HepG2 (cell line): ENCODE measurements around the gene SPAG4. TPM values are rescaled to one million over a fixed set of nuclear protein-coding genes. Genes with fewer than 3 reads are reported as not detected.

Experiments used
- HIVEP1 ChIP-seq: sonication (generic); formaldehyde crosslinking; IDR thresholded peaks from 2 replicates; pipeline ENCODE4 v1.4.0; 2020; ENCODE audit warnings: mild to moderate bottlenecking, missing genetic modification reagents
- MYC ChIP-seq: sonication (generic); formaldehyde crosslinking; IDR thresholded peaks from 2 replicates; pipeline ENCODE4 v1.9.0; 2021; ENCODE audit warnings: missing genetic modification reagents, borderline replicate concordance
- PHB2 ChIP-seq: fragments of 450-650 bp; IDR thresholded peaks from 2 replicates; pipeline ENCODE4 v1.6.1; 2018; ENCODE audit not compliant: partially characterized antibody
- RARA ChIP-seq: IDR thresholded peaks from 2 replicates; pipeline ENCODE4 v1.6.1; 2016; ENCODE audit warnings: missing genetic modification reagents, missing compliant biosample characterization
- RARG ChIP-seq: sonication (generic); formaldehyde crosslinking; IDR thresholded peaks from 2 replicates; pipeline ENCODE4 v1.4.0; 2020; ENCODE audit warnings: low read depth, mild to moderate bottlenecking, missing genetic modification reagents
- RFX5 ChIP-seq: IDR thresholded peaks from 2 replicates; pipeline ENCODE4 v1.6.1; 2011; ENCODE audit warnings: low read depth, low read length, improper control_type of control experiment
- RNF2 ChIP-seq: fragments of 450-650 bp; conservative IDR thresholded peaks from 2 replicates; pipeline ENCODE4 v1.6.1; 2016; ENCODE audit warnings: low read depth
- SALL2 ChIP-seq: sonication (generic); formaldehyde crosslinking; IDR thresholded peaks from 2 replicates; pipeline ENCODE4 v1.8.1; 2023; ENCODE audit warnings: mild to moderate bottlenecking, missing genetic modification reagents, inconsistent platforms
- SAP130 ChIP-seq: IDR thresholded peaks from 2 replicates; pipeline ENCODE4 v1.6.1; 2016; ENCODE audit warnings: low read depth
- SATB2 ChIP-seq: sonication (generic); formaldehyde crosslinking; IDR thresholded peaks from 2 replicates; pipeline ENCODE4 v1.5.0; 2020; ENCODE audit warnings: missing genetic modification reagents
- SETDB1 ChIP-seq: sonication (generic); formaldehyde crosslinking; IDR thresholded peaks from 2 replicates; pipeline ENCODE4 v1.5.1; 2020; ENCODE audit warnings: missing genetic modification reagents, mild to moderate bottlenecking, borderline replicate concordance
- SOX13 ChIP-seq, 3 experiments: fragments of 450-650 bp in 1 of 3; sonication (generic) in 1 of 3; formaldehyde crosslinking in 1 of 3; IDR thresholded peaks in 2 of 3; conservative IDR thresholded peaks in 1 of 3; 2 replicates each; pipeline versions ENCODE4 v1.5.0 to v1.6.1; 2016 to 2020; ENCODE audit warnings: antibody characterized with exemption in 1 of 3, mild to moderate bottlenecking in 1 of 3, missing compliant biosample characterization in 1 of 3, missing genetic modification reagents in 1 of 3, moderate library complexity in 1 of 3
- SP1 ChIP-seq, 2 experiments: fragments of 450-650 bp in 1 of 2; sonication (generic) in 1 of 2; formaldehyde crosslinking in 1 of 2; IDR thresholded peaks; 2 replicates each; pipeline versions ENCODE4 v1.4.0 to v1.6.1; 2016 to 2020; ENCODE audit warnings: missing genetic modification reagents in 1 of 2
- SRSF4 ChIP-seq: fragments of 200-400 bp; formaldehyde crosslinking; IDR thresholded peaks from one replicate; pipeline ENCODE4 v1.6.1; 2018; ENCODE audit warnings: mild to moderate bottlenecking, low read depth, low read length, moderate library complexity; ENCODE audit not compliant: poor library complexity, severe bottlenecking
- SSRP1 ChIP-seq: IDR thresholded peaks from 2 replicates; pipeline ENCODE4 v1.6.1; 2016; ENCODE audit warnings: control low read depth
- ZC3H13 ChIP-seq: sonication (generic); formaldehyde crosslinking; IDR thresholded peaks from 2 replicates; pipeline ENCODE4 v1.8.1; 2023; ENCODE audit warnings: mild to moderate bottlenecking, missing genetic modification reagents, moderate library complexity
- ZFP1 ChIP-seq: IDR thresholded peaks from 2 replicates; pipeline ENCODE4 v1.6.1; 2016
- ZNF205 ChIP-seq: IDR thresholded peaks from 2 replicates; pipeline ENCODE4 v1.6.1; 2018; ENCODE audit warnings: missing biosample characterization, missing genetic modification reagents
- ZNF460 ChIP-seq: sonication (generic); formaldehyde crosslinking; IDR thresholded peaks from 2 replicates; pipeline ENCODE4 v1.5.1; 2020; ENCODE audit warnings: missing genetic modification reagents, mild to moderate bottlenecking, borderline replicate concordance
- ZNF709 ChIP-seq: sonication (generic); formaldehyde crosslinking; IDR thresholded peaks from 2 replicates; pipeline ENCODE4 v1.5.0; 2020; ENCODE audit warnings: mild to moderate bottlenecking, missing genetic modification reagents
- polyA plus RNA-seq, 8 experiments: library from polyadenylated mRNA; depleted of rRNA in 3 of 8; stranded (reverse) in 7 of 8; unstranded in 1 of 8; fragments of >200 nt; fragmentation: Illumina TruSeq in 4 of 8; extraction: Trizol in 4 of 8; gene quantifications; 2 replicates each; pipeline versions ENCODE4 v1.2.1 to v1.2.3, GENCODE V29; 2011 to 2016; ENCODE audit warnings: low read depth in 4 of 8, missing spikeins in 1 of 8, mixed read lengths in 1 of 8; ENCODE audit not compliant: insufficient read depth in 1 of 8
- total RNA-seq, 5 experiments: library from RNA; depleted of rRNA; stranded (reverse); fragments of >200 nt; fragmentation: Illumina TruSeq; extraction: Trizol; gene quantifications; 2 replicates each; pipeline ENCODE4 v1.2.3, GENCODE V29; 2016; ENCODE audit warnings: low read depth in 1 of 5
- TF ChIP-seq, protein P1 (sequence below): sonication (generic); formaldehyde crosslinking; IDR thresholded peaks from 2 replicates; pipeline ENCODE4 v1.5.0; 2020; ENCODE audit warnings: missing genetic modification reagents, mild to moderate bottlenecking, borderline replicate concordance
- TF ChIP-seq, protein P2 (sequence below), 2 experiments: sonication (generic) in 1 of 2; formaldehyde crosslinking in 1 of 2; IDR thresholded peaks; 2 replicates each; pipeline versions ENCODE4 v1.4.0 to v1.6.1; 2018 to 2020; ENCODE audit warnings: missing genetic modification reagents in 2 of 2, borderline replicate concordance in 1 of 2, low read depth in 1 of 2, mild to moderate bottlenecking in 1 of 2, missing biosample characterization in 1 of 2
- TF ChIP-seq, protein P3 (sequence below): IDR thresholded peaks from 2 replicates; pipeline ENCODE4 v1.6.1; 2018; ENCODE audit warnings: missing genetic modification reagents

Gene SPAG4
- total and polyA plus RNA-seq, 2 of the 13 experiments (the other 11 are each of a cell fraction or from before 2014, with no cell fraction given): 5.8 to 137 TPM

DNA sequence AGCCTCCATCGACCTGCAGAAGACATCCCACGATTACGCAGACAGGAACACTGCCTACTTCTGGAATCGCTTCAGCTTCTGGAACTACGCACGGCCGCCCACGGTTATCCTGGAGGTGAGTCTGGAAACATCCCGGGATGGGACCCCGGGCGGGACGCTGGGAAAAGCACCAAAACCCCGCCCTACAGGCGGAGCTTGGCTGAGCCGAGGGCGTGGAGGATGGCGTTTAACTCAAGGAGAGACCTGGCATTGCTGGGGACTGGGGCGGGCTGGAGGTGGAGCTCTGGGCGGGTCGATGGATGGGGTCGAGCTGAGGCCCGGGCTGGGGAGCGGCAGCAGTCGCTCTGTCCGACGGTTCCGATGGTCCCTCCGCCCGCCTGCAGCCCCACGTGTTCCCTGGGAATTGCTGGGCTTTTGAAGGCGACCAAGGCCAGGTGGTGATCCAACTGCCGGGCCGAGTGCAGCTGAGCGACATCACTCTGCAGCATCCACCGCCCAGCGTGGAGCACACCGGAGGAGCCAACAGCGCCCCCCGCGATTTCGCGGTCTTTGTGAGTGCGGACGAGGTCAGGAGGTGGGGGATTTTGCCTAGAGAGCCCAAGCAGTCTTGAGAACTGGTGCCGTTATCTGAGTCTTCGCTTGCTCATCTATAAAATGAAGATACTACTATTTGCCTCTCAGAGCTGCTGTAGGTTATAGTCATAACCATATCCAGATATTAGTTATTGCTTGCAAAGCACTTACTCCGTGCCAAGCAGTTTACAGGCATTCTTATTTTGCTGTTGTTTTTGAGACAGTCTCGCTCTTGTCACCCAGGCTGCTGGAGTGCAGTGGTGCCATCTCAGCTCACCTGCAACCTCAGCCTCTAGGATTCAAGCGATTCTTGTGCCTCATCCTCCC is 3.8 kb downstream of the SPAG4 start (continued):
- peak; percentile 95 for TF ChIP-seq ZNF205 (CRISPR knock-in tag)
- TF ChIP-seq RNF2: peak; percentile 85
- TF ChIP-seq, protein P1, sequence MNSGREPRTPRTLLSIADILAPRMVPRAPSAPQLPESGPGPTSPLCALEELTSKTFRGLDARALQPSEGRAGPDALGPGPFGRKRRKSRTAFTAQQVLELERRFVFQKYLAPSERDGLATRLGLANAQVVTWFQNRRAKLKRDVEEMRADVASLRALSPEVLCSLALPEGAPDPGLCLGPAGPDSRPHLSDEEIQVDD: peak; percentile 63
- no peak for TF ChIP-seq ZNF460 (CRISPR knock-in tag)
- peak; percentile 93 for TF ChIP-seq ZFP1 (CRISPR knock-in tag)
- TF ChIP-seq SSRP1 (CRISPR knock-in tag): peak; percentile 82; the same call in 1 of the 2 replicates
- TF ChIP-seq RARA (CRISPR knock-in tag): peak; percentile 60
- TF ChIP-seq ZC3H13: peak; percentile 80; the same call in 1 of the 2 replicates
- peak; percentile 99 for TF ChIP-seq ZNF709 (CRISPR knock-in tag)
- TF ChIP-seq SETDB1 (CRISPR knock-in tag): 0 out of 2 replicates have a peak, but pooled peaks have one; percentile 31
- peak; percentile 93 for TF ChIP-seq SAP130 (CRISPR knock-in tag)
- no peak for TF ChIP-seq SP1 (IDR thresholded peaks at IDR 0.05)
- TF ChIP-seq SP1 (CRISPR knock-in tag; IDR thresholded peaks at IDR 0.05): peak; percentile 74
- no peak for TF ChIP-seq PHB2
- 0 out of 2 replicates have a peak, but pooled peaks have one; percentile 63 for TF ChIP-seq SATB2
- peak; percentile 98 for TF ChIP-seq MYC (CRISPR knock-in tag)
- TF ChIP-seq RFX5: peak; percentile 18; the same call in 1 of the 2 replicates
- TF ChIP-seq HIVEP1 (CRISPR knock-in tag): peak; percentile 93
- TF ChIP-seq SRSF4: no peak
- TF ChIP-seq, protein P2, sequence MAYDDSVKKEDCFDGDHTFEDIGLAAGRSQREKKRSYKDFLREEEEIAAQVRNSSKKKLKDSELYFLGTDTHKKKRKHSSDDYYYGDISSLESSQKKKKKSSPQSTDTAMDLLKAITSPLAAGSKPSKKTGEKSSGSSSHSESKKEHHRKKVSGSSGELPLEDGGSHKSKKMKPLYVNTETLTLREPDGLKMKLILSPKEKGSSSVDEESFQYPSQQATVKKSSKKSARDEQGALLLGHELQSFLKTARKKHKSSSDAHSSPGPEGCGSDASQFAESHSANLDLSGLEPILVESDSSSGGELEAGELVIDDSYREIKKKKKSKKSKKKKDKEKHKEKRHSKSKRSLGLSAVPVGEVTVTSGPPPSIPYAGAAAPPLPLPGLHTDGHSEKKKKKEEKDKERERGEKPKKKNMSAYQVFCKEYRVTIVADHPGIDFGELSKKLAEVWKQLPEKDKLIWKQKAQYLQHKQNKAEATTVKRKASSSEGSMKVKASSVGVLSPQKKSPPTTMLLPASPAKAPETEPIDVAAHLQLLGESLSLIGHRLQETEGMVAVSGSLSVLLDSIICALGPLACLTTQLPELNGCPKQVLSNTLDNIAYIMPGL (CRISPR knock-in tag; IDR thresholded peaks at IDR 0.05; ENCODE audit: borderline replicate concordance in 1 of 2, low read depth in 1 of 2): peak; percentile 98
- TF ChIP-seq RARG: no peak
- TF ChIP-seq SALL2 (CRISPR knock-in tag): peak; percentile 98
- TF ChIP-seq, protein P3, sequence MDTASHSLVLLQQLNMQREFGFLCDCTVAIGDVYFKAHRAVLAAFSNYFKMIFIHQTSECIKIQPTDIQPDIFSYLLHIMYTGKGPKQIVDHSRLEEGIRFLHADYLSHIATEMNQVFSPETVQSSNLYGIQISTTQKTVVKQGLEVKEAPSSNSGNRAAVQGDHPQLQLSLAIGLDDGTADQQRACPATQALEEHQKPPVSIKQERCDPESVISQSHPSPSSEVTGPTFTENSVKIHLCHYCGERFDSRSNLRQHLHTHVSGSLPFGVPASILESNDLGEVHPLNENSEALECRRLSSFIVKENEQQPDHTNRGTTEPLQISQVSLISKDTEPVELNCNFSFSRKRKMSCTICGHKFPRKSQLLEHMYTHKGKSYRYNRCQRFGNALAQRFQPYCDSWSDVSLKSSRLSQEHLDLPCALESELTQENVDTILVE (CRISPR knock-in tag): peak; percentile 80
- no peak for TF ChIP-seq SOX13 (IDR thresholded peaks at IDR 0.05)
- TF ChIP-seq SOX13 (CRISPR knock-in tag; conservative IDR thresholded peaks at IDR 0.05 in 1 of 2, IDR thresholded peaks at IDR 0.05 in 1 of 2): peak in 1 of 2 experiments; percentile 50; a peak in 2 of 4 replicates
